HG03139 (cell line): ENCODE results near the gene OR13J1.

Experiments used
- ATAC-seq: cut with Tn5 transposase; IDR thresholded peaks from one replicate; pipeline ENCODE4 v1.9.1; 2021; ENCODE audit not compliant: unreplicated experiment

The OR13J1 gene

DNA sequence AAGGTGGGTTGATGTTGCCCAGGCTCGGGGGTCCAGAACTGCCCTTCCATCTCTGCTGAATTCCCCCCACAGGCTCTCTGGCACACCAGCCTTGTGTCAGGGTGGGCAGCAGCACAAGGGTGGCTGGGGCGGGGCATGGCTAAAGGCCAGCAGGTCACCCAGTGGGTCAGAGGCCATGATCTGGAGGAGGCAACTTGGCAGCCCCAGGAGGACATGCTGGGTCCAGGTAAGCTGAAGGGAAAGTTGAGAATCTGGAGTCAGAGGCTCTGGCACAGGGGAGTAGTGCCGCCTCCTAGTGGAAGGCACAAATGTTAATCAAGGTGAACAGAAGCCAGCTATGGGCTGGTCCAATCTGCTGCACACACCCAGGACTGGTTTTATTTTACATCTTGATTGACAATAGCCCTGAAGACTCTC is 35.0 kb downstream of the OR13J1 start:
- no peak for ATAC-seq

- no peak for ATAC-seq
These were observed 35.7 kb downstream of the OR13J1 start for GRCh38 chr9:35834260-35835215.

DNA sequence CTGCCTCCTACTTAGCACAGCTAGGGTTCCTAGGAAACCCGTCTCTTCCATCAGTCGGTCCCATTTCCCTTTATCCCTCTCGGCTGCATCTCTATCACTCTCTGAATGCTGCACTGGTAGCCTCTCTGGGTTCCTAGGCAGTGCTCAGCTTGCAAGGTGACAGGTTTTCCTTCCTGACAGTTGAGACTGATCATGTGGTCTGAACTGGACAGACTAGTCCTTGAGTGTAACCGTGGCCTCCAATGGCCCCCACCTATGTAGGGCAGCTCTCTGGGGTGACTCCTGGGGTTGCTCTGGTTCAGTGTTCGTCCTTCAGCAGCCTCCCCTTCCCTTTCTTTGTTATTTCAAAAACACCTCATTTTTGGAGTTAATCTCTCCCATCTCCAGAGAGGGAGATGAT is 37.4 kb downstream of the OR13J1 start:
- ATAC-seq, result no peak

- no peak for ATAC-seq
These were observed 39.2 kb downstream of the OR13J1 start for GRCh38 chr9:35831040-35831439.

DNA sequence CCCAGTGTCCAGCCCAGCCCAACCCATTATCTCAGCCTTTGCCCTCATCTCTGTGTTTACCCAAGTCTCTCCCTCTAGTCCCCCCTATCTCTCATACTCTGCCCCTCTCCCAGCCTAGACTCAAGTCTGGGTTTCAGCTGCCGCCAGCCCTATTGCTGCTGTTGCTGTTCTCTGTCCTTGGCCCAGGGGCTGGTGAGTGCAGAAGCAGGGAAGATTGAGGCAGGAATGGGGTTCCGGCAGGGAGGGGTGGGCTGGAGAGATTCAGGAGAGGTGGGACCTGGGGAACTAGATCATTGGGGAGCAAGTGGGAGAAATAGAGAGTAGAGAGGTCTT is 40.5 kb downstream of the OR13J1 start:
- no peak for ATAC-seq

- peak; percentile 66 for ATAC-seq
These were observed 41.0 kb downstream of the OR13J1 start, which contains the start of gene TMEM8B for GRCh38 chr9:35829084-35829763. Gene TMEM8B (plus strand): TSS chr9:35829228. CDS start chr9:35829448, 220 bp downstream.

- ATAC-seq, result no peak
These were observed 41.5 kb downstream of the OR13J1 start, which contains the start of gene FAM221B for GRCh38 chr9:35828716-35829083. Gene FAM221B (minus strand): TSS chr9:35828732. CDS start chr9:35826161, 2,571 bp downstream.

DNA sequence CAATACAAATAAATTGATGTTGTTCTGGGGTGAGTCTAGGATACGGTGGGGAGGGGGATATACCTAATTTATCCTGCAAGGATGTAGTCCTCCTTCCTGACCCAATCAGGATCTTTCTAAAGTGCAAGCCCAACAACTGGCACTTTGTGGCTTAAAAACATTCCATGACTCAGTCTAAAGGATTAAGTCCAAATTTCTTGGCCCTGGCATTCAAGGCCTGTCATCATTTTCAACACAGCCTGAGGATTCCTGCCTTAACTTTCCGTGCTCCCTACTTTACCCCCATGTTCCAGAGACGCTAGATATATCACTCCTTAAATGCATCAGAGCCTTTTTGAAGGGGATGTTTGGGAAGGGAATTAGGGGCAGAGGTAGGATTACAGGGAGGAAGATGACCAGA is 42.7 kb downstream of the OR13J1 start:
- ATAC-seq, result no peak

DNA sequence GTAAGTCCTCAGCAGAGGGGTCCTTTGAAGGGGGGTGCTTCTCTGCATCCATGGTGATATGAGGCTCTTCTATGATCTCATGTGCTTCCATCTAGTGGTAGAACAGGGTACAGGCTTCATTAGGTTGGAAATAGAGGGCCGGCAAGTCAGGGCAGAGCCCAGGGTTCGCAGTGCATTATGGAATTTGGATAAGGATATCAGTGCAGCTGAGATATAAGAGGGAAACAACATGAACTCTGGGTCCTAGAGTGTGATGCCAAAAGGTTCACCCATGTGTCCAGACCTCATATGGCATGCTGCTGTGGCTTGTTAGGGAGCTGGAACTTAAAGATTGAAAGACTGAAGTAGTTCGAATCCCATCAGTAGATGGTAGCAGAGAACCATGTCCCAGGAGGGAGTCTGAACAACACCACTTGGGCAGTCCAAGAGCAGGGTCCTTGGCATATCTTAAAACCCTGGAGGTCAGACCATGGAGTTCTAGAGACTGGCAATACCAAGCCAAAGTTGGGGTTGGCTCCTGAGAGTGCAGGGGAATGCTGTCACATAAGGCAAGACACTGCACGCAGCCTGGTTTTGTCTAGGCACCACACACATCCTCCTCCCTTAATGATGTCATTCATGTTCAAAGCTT is 44.0 kb downstream of the OR13J1 start:
- no peak for ATAC-seq

DNA sequence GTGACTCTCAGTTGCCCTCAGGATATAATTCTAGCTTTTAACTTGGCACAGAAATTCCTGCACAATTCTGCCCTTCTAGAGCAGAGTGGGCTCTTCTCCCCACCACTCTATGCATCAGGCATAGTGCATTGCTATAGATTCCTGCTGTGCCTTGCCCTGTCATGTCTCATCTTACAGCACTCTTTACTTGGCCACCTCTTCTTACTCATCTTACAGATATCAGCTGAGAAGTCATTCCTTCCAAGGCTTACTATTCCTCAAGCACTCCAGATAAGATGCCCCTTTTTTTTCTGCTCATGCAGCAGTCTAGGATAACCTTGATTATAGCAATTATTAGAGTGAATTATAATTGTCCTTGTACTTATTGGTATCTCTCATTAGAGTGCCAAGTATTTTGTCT is 47.3 kb downstream of the OR13J1 start:
- no peak for ATAC-seq

GRCh38 chr9:35820076-35820475 is 50.1 kb downstream of the OR13J1 start:
- no peak for ATAC-seq
